ENCODE data around the gene OR51E1. TPM values are rescaled to one million over a fixed set of nuclear protein-coding genes. Genes with fewer than 3 reads are reported as not detected.

The OR51E1 gene
- total RNA-seq, 1 donor from 2014 or later = not detected

DNA sequence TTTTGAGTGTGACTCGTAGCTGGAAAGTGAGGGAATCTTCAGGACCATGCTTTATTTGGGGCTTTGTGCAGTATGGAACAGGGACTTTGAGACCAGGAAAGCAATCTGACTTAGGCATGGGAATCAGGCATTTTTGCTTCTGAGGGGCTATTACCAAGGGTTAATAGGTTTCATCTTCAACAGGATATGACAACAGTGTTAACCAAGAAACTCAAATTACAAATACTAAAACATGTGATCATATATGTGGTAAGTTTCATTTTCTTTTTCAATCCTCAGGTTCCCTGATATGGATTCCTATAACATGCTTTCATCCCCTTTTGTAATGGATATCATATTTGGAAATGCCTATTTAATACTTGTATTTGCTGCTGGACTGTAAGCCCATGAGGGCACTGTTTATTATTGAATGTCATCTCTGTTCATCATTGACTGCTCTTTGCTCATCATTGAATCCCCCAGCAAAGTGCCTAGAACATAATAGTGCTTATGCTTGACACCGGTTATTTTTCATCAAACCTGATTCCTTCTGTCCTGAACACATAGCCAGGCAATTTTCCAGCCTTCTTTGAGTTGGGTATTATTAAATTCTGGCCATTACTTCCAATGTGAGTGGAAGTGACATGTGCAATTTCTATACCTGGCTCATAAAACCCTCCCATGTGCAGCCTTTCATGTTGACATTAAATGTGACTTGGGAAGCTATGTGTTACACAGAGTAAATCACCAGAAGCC lies 11.0 kb downstream of the OR51E1 start:
- ATAC-seq = no peak

DNA sequence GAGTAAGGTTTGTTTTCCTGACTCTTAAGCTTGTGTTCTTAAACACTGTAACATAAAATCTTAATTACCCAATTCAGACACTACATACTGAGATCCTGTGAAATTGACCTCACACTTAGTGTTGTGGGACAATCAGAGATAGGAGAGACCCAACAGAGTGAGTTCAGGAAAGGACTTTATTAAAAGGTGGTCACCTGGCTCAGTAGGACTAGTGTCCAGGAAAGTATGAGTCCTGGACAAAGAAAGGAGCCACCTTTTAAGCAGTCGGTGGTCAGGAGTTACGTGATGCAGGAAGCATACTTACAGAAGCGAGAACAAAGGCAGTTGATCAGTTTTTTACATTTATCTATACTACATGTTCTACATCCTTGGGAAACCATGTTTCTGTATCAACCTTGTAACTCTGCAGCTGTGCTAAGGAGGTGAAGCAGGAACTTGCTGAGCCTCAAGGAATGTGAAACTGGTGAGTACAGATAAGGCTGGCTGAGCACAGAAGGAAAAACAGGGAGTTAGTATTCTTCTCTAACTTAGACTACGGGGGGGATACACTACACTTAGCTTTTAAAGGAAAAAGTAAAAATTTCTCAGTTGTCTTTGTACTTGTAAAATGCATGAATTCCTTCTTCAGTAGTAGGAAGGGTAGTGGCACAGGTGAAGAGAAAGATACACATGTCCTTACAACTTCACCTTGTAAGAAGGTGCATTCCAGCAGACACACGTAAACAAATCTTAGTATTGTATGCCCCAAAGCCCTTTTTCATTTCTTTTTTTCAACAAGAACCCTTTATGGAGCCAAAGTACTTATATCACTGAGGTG lies 15.1 kb downstream of the OR51E1 start:
- ATAC-seq = no peak

DNA sequence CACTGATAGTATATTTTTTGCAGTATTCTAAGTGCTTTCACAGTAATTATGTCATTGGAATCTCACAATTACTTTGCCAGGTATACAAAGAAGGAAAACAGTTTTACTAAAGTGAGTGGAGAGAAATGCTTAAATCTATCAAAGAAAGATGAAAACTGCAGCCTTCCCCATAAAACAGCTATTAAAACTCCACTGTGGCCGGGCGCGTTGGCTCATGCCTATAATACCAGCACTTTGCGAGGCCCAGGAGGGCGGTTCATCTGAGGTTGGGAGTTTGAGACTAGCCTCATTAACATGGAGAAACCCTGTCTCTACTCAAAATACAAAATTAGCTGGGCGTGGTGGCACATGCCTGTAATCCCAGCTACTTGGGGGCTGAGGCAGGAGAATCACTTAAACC lies 19.1 kb downstream of the OR51E1 start:
- ATAC-seq = no peak

DNA sequence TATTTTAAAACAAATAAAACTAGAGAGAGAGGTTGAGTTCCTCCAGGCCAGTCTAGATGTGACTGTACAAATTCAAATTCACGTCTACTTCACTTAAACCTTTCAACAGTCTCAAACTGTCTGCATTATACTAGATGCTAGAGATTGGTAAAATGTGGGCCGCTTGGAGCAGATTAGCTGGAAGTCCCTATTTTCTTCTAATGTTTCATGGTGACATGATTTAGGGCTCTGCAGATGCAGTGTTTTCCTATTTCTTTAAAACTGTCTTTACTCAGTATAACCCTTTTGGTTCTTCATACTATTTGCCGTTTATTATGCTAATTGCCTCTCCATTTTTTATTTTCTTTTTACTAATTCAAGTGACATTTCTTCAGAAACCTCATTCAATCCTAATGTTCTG lies 20.4 kb downstream of the OR51E1 start:
- ATAC-seq = no peak

DNA sequence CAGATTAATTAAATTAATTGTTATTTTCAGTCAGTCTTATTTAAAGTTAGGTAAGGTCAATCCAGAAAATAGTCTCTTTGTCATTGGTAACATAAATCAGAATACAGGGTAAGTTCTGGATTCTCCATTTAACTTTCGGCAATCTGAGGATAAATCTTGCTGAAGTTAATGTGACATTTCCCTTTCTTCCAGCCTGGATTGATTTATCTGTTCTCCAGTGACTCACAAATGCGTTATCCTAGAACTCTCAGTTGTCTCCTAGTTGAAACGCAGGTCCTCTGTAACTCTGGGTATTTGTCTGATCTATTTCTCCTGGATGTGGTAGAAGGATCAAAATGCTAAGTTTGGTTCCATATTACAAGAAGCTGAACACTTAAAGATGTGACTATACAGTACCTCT lies 21.0 kb downstream of the OR51E1 start:
- ATAC-seq = no peak

DNA sequence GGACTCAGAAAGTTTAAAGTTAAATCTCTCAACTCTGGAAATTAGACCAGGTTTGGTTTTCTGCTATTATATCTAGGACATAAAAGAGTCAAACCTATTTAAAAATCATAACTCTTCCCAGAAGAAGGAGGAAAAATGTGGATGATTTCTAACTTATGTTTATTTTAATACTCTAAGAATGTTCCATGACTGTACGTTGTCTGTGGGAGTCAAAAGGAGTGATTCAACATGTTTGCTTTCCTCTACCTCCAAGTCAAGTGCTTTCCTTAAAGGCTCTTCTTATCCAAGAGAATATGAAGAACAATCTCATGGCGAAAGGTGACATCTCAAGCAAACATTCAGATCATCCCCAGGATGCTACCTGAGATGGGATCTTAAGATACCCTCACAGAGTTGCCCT lies 21.6 kb downstream of the OR51E1 start:
- ATAC-seq = no peak

DNA sequence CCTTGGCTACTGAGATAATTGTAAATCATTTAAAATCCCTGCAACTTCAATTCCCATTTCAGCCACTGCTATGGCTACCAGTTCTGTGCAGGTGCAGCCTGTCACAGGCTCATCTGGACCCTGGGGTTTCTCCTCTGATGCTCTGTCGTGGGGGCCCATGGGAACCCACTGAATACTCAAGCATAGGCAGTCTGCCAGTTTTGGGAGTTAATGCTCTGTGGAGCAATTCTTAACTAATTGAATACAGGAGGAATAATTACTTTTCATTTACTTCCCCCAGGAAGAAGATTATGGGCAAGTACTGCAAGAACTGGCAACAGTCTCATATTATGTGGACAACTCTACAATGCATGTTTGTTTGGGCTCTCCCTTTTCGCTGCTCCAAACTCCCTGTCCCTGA lies 28.0 kb downstream of the OR51E1 start:
- ATAC-seq = no peak

DNA sequence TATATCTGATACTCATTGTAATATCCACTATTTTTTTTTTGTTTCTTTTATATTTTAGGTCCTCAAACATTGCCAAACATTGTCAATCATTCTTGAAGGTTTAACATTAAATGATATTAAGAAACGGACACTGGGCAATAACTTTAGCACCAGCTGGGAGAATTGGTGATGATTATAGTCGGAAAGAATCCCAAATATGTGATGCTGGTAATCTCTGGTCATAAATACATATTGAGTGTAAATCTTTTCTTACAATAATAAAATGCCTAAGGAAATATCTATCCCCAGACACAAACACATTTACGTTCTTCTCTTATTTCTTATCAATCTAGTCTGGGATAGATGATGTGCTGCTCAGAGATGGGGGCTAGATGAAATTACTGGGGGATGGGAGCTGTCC lies 28.7 kb downstream of the OR51E1 start:
- no peak for ATAC-seq

DNA sequence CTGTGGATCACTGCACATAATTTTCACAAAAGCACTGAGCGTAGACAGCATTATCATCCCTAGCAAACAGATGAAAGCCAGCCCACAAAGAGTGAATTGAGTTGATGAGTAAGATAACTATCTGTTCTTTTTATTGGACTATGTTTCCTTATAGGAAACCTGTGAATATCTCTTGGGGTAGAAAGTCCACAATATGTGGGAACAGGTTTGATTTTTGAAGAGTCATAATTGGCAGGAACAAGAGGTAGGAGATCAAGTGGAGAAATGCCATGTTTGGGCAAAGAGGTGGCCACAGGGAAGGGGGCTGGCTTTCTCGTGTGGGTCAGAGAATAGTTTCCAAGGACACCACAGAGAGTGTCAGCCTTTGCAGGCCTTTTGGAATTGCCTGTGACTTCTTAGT lies 30.0 kb downstream of the OR51E1 start:
- ATAC-seq = no peak

DNA sequence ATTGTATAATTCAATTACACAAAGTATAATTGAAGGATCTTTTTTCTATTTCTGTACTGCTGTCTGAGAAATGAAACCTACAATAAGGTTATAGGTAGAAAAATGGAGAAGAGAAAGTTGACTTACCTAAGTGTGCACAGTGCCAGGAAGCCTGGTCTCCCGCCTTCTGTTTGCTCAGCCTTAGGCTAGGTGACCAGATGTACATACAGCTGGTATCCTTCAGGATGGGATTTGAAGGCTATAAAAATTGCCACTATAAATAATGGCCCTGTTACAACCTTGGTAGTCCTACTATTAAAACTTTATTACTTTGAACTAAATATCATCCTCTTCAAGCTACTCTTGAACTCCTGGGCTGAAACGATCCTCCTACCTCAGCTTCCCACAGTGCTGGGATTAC lies 34.2 kb downstream of the OR51E1 start:
- ATAC-seq = no peak

DNA sequence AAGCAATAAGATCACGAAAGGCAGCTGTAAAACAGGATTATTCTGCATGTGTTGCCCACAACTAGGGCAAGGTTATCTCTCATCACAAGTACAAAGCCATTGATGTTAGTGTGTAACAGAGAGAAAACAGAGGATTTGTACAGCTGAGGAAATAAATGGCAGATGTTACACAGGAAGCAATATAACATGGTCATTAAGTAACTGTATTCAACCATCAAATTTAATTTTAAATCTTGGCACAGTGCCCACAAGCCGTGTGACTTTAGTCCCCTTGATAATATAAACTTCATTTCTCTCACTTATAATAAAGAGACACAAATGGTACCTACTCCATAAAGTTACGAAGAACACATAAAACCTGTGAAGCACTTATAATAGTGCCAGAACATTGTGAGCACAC lies 36.6 kb downstream of the OR51E1 start:
- ATAC-seq = no peak

DNA sequence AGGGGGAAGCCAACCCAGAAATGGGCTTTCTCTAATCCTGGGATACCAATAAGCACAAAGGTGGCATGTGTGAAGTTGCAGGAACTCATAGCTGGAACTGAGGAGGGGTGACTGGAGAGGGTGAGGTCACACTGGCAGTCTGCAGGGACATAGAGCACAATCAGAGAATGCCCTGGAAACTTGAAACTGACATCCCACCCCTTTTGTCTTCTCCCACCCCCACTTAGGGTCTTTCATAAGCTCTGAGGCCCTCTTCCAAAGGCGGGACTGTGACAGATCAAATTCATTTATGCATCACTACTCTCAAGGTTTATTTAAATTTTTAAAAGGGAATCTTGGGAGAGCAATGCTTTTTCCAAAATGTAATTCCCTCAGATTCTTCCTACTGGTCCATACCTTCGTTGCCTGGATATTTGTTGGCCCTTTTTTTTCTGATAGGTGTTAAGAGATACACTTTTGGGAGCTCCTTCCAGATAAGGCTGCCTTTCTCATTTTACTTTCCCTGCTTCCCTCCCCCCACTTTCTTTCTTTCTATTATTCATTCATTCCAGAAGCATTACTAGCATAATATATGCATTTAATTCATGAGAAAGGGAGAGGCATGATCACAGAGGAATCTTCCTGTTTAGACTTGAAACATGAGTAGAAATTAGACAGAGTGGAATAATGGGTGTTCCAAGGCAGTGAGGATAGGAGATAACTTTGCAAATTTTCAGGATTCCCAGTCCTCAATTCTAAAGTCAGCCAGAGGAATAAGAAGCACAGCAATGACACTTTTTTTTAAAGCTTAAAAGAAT lies 39.0 kb downstream of the OR51E1 start:
- no peak for ATAC-seq

DNA sequence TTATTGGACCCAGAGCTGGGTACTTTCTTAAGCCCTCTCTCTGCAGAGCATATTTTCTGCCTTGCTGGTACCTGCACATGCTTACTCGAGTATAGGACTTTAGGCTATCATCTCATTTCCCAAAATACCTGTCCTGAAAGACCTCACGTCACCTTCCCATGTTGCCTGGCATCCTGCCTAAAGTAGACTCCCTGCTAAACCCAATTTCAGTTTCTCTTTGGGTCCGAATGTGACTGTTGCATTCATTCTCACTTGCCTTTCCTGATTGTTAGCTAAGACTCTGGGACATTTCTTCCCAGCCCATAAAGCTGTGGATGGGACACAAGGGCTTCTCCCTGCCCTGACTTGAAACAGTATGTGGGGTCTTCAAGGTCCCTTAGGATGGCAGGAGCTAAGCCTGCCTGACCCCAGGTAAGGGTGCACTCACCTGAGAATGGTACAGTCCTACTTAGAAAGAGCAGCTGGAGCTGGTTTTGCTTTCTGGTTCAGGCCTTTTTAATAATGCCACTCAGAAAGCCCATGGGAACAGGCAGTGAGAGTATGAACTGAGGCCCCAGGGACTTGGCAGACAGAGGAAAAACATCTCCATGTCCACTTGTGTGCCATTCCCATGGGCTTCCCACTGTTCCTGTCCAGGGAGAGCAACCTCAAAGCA lies 41.0 kb downstream of the OR51E1 start:
- ATAC-seq = no peak

DNA sequence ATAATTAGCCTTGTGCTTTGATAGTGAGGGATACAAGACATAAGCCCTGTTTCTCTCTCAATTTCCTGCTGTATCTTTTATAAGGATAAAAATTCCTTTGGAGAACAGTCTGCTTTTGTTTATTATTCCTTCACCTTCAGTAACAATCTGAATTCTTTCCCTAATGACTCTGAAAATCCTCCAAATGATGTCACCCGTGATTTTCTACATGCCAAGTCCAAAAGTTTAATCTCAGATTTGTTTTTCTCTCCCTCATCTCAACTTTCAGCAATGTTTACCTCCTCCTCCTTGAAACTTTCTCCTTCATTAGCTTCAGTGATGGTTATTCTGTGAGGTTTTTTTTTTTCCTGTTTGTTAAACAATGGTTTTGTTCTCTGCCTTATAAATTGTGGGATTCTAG lies 51.7 kb downstream of the OR51E1 start:
- ATAC-seq = no peak

DNA sequence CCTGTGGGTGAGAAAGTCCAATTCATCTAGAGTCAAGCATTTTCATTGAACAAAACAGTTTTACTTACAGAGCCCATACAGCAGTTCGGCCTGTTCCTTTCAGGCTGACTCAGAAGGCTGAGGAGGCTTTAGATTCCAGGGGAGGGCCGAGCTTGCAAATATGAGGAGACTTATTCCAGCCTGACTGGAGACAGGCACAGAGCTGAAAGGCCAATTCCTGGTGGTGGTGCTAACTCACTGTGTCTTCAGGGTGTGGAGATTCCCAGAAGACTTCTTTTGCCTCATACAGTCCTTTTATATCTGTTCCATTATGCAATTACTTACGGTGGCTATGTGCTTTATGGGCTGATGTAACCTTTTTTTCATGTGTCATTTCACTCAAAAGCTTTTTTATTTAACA lies 53.8 kb downstream of the OR51E1 start, which contains the start of gene OR51E2:
OR51E2 (minus strand) TSS at position 269 of the 400 bp plus-strand sequence. CDS start 15,142 bp downstream, outside the sequence.
- no peak for ATAC-seq

DNA sequence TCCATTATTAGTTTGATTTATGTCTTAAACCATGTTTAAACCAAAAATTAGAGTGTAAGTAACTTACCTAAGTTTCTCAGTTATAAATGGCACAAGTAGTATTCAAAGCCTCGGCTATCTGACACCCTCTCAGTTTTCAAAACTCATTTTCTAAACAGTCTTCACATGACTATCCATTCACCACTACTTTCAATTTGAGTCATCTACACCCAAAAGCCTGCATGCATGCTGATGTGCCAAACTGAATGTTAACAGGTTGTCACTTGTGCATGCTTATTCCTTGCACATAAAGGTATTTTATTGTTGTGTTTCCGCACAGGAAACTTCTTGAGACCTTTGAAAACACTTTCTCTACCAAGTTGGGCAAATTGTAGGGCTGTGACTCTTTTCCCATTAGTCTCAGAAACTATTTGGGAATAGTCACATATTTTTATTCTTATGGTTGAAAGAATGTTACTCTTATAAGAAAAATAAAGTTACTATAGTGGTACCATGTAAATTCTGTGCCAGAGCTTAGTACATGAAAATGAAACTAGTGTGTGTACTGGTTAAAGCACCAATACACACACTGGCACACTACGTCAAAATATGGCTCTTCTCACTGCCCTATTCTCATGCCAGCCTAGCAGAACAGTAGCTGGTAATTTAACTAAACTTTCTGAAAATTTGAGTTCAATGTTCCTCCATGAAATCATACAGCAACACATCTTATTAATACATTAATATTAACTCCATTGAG lies 56.1 kb downstream of the OR51E1 start:
- ATAC-seq = no peak

DNA sequence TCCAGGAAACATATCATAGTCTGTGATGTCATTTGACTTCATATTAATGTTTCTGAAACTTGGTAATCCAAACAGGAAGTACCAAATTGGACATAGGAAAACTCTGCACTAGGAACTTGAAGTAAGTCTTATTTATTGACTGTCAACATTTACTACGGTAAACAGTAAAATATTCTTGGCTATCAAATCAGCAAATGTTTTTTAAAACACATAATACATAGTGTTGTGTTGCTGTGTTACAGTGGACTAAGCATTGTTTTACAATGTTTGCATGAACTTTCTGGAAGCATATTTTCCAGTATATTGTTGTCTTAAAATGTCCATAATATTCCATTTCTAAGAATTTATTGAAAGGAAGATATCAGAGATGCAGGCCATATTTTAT lies 56.6 kb downstream of the OR51E1 start:
- no peak for ATAC-seq

DNA sequence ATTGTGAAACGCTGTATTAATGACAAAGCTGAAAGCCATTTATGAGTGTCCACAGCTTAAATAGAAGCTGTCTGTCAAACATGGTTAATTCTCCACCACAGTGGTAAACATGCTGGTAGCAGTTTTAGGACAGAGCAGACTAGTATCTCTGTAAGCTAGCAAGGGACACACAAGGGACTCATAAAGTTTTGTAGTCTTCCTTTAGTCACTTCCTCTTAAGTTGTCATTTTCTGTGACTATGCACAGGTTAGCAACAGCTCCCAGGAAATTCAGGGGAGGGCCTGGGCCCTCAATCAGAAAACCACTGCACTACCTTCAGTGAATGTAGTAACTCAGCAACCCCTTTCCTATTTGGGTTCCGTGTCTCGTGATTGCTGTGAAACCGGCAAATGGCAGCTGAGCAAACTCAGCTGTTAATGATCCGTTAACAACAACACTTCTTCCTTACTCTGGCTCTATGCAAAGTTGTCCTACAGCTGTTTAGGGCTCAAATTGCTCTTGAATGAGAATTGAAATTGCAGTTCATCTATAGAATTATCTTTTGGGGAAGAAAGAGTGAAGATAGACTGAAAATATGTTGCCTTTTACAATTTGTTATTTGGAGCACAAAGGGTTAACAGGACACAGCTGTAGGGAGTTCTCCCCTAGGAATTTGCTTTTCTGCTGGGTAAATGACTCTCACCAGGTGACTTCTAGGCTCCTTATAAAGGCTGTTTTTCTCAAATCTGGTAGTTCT lies 60.4 kb downstream of the OR51E1 start, which contains the start of gene MMP26:
MMP26 (plus strand) TSS at position 731 of the 736 bp plus-strand sequence.
- ATAC-seq = no peak

DNA sequence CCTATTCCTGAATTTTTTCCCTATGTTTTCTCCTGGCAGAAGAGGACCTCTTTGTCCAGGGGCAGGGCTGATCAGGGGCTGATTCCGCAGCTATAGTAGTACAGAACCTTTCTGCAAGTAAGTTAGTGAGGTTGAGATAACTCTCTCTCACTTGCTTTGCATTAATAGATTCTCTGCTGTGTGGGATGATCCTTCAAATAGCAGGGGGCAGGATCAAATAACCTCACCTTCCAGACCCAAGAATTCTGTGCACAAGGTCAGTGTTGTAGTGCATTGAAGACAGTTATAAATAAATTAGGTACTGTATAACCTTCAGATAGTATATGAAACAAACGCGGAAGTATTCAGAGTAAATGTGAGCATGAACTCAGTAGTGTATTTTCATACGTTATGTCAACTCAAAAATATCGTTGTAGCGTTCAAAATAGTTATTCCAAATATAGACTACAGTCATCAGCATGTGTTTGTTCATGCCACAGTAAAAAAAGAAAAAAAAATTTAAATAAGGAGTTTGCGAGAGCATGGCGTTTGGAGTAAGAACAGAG lies 61.1 kb downstream of the OR51E1 start:
- ATAC-seq = no peak
